ENCODE data around the gene ANP32A.

The ANP32A gene

GRCh38 chr15:68797599-68798345 lies 22.9 kb downstream of the ANP32A start:
- no peak for TF ChIP-seq CTCF (conservative IDR thresholded peaks at IDR 0.05; ENCODE audit: low read depth, low read length)

GRCh38 chr15:68797191-68797590 lies 23.5 kb downstream of the ANP32A start:
- TF ChIP-seq CTCF (conservative IDR thresholded peaks at IDR 0.05; ENCODE audit: low read depth, low read length) = no peak
- no peak overlapping the region for H3K4me3 ChIP-seq (ENCODE audit: low read length)
- DNase-seq (ENCODE audit: low read depth) = no peak

More at GRCh38 chr15:68797599-68798345, 22.9 kb downstream of the ANP32A start:
- no peak overlapping the region for H3K4me3 ChIP-seq (ENCODE audit: low read length)
- DNase-seq (ENCODE audit: low read depth) = no peak

GRCh38 chr15:68796576-68796975 lies 24.1 kb downstream of the ANP32A start:
- DNase-seq (ENCODE audit: low read depth) = no peak
- TF ChIP-seq CTCF (conservative IDR thresholded peaks at IDR 0.05; ENCODE audit: low read depth, low read length) = no peak
- H3K4me3 ChIP-seq (ENCODE audit: low read length) = no peak overlapping the region

- peak overlapping the region; percentile 7 for H3K4me3 ChIP-seq (ENCODE audit: low read length)
- no peak for TF ChIP-seq CTCF (conservative IDR thresholded peaks at IDR 0.05; ENCODE audit: low read depth, low read length)
- peak; percentile 94 for DNase-seq (ENCODE audit: low read depth)
Observed at GRCh38 chr15:68795298-68795848, 25.3 kb downstream of the ANP32A start.

- H3K4me3 ChIP-seq (ENCODE audit: low read length) = no peak overlapping the region
- no peak for TF ChIP-seq CTCF (conservative IDR thresholded peaks at IDR 0.05; ENCODE audit: low read depth, low read length)
- DNase-seq (ENCODE audit: low read depth) = no peak
Observed at GRCh38 chr15:68794863-68795262, 25.8 kb downstream of the ANP32A start.

- no peak for DNase-seq (ENCODE audit: low read depth)
- H3K4me3 ChIP-seq (ENCODE audit: low read length) = no peak overlapping the region
- TF ChIP-seq CTCF (conservative IDR thresholded peaks at IDR 0.05; ENCODE audit: low read depth, low read length) = no peak
Observed at GRCh38 chr15:68794307-68794706, 26.4 kb downstream of the ANP32A start.

GRCh38 chr15:68793776-68794175 lies 26.9 kb downstream of the ANP32A start:
- no peak overlapping the region for H3K4me3 ChIP-seq (ENCODE audit: low read length)
- no peak for TF ChIP-seq CTCF (conservative IDR thresholded peaks at IDR 0.05; ENCODE audit: low read depth, low read length)

More at GRCh38 chr15:68793776-68794175, 26.9 kb downstream of the ANP32A start:
- DNase-seq (ENCODE audit: low read depth) = no peak

Data from retinal pigment epithelial cell (primary cell).